Ramos (cell line): ENCODE results near the gene NMD3.
"Not testable (repeated sequence)": the region's sequence is repeated elsewhere in the genome, so short reads cannot be mapped to it uniquely, and the experiment has no call there.

ENCODE experiments used
- in situ Hi-C: fragments of 300-500 bp; cut with MboI; formaldehyde crosslinking; loops from one replicate; pipeline ENCODE4 v1.14.3; 2022; ENCODE audit warnings: low sequenced_read_pairs; ENCODE audit not compliant: unreplicated experiment

The NMD3 gene

DNA sequence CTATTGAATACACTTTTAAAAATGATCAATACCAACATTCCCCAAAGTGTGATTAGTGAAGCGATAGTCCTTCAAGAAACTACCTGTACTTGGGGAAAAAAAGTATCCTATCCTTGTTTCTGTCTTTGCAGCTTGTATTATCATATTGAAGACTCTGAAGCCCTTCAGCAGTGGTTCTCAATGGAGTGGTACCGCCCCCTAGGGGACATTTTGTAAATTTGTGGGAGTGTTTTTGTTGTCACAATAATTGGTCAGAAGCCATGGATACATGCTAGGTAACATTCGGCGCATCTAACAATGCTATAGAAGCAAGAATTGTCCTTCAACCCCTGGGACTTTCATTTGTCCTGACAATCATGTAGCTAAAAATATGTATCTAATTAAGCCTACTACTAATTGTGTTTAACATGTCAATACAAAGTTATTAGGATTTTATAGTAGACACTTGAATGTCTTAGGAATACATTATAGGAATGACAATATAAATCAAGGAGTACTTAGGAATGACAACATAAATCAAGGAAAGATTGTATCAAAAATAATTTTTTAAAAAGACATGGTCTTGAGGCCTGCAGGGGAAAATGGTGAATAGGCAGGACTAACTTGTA, 53.7 kb downstream of the NMD3 start:
- in situ Hi-C loops = loop anchor here (10.0 kb wide), 2 partner anchors 150 to 180 kb away; no protein-coding TSS in a partner anchor

DNA sequence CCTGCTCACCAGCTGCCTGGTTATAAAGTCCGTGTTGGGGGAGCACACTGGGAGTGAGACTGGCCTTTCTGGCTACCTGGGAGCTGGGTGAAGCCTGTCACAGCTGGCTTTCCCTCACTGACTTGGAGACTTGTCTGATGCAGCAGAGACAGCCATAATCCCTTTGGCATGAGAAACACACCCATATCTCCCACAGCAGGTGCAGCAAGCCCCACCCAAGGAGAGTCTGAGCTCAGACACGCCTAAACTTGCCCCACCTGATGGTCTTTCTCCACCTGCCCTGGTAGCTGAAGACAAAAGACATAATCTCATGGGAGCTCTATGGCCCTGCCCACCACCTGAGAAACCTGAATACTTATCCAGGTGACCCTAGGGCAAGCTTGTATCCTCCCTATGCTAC, 54.8 kb downstream of the NMD3 start:
- in situ Hi-C loops = loop anchor here (10.0 kb wide), 2 partner anchors 149 to 181 kb away; no protein-coding TSS in a partner anchor

DNA sequence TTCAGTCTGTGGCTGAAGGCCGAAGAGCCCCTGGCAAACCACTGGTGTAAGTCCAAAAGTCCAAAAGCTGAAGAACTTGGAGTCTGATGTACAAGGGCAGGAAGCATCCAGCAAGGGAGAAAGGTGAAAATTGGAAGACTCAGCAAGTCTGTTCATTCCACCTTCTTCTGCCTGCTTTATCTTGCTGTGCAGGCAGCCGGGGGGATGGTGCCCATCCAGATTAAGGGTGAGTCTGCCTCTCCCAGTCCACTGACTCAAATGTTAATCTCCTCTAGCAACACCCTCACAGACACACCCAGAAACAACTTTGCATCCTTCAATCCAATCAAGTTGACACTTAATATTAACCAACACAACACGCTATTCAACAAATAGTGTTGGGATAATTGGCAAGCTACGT, 61.3 kb downstream of the NMD3 start:
- in situ Hi-C loops = not testable (repeated sequence)

DNA sequence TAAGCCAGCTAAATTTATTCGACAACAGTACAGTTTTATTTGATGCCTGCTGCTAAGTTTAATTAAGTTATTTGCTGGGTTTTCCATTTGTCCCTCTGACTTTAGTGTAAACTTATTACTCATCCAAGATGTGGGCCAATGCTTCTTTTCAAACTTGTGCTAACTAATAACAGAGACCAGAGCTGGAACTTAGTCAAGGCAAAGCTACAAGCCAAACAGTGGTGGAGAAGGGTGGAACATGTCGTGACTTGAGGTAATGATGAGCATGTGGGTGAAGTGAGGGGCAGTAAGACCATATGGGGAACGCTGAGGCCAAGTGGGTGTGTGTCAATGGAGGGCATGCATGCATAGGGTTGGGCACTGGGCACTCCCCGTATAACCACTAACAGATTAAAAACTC, 63.9 kb downstream of the NMD3 start:
- in situ Hi-C loops = no loop called here

DNA sequence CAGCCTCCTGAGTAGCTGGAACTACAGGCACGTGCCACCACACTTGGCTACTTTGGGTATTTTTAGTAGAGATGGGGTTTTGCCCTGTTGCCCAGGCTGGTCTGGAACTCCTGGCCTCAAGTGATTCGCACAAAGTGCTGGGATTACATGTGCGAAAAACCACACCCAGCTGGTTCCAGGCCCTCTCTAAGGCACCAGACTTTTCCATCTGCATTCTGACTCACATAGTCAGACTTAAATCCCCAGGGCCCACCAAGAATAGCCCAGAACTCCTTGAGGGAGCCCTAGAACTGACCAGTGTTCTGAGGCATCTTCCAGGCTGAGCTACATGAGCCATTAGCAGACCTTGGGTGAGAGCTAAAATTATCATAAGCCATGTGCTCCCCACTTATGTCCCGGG, 68.1 kb downstream of the NMD3 start:
- in situ Hi-C loops = no loop called here

DNA sequence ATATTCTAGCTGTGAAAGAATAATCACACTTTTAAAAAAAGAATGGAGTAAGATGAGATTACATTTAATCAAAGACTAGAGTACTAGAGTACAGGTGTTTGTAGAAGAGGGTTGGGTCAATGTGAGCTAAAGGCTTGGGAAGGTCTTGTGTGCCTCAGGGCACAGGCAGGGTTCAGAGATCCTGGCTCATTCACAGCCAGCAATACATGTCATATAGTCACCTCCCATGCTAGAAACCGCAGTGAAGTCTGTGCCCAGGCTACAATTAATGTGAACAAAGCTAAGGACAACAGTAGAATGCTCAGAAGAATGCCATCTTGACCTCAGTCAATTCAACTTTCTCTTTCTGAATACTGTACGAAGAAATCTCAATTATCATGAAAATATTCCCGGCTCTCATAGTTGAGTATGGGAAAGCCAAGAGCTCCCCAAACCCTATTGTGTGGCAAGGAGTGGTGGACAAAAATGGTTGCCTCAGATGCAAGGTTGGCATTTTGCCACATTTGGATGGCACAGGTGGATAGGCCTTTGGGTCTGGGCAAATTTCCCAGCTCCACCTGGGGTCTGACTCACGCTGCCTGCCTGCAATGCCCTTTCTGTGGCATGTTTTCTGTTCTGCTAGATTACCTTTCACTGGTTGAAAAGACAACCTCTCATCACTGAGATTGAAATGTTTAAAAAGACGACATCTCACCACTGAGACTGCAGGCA, 70.2 kb downstream of the NMD3 start:
- in situ Hi-C loops = no loop called here

DNA sequence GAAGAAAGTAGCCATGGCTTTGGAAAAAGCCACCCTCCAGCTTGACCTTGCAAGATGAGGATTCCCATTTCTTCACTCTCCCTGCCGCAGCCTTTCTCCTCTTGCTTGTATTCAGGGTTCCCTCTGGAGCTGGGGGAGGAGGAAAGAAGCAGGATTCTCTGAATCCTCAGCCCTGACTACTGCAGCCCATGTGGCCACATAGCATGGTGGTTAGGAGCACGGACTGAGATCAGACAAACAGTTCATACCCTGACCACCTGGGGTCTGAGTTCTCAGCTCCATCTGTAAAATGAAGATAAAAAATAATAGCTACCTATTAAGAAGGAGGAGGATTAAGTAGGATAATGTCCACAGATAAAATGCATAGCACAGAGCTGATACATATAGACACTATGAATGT, 72.3 kb downstream of the NMD3 start:
- in situ Hi-C loops = no loop called here

DNA sequence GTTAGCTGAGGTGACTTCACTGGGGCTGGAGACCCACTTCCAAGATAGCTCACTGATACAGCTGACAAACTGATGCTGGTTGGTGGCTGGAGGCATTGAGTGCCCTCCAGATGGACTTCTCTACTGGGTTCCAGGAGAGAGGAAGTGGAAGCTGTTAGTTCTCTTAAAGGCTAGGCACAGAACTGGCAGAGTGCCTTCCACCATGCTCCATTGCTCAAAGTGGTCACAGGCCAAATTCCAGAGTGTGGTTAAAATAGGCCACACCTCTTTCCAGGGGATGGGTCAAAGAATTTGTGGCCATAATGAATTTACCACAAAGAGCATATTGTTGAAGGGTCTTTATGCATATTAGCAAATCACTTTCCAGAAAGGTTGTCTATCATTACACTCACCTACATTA, 74.2 kb downstream of the NMD3 start:
- in situ Hi-C loops = no loop called here

DNA sequence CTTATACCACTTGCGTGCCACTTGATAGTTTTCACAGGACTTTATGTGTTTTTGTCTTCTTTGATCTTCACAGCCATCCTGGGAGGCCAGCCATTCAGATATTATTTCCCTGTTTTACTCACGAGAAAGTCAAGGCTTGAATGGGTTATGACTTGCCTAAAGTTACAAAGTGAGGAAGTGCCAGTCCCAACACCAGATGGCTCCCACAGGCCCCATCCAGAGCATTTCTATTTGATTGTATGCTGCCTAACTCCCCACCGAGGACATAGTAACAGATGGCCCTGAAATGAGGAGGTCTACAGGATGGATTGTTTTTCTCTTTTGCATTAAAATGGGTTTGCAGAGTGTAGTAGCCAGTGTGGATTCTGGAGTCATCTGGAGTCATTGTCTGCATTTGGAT, 75.7 kb downstream of the NMD3 start:
- in situ Hi-C loops = no loop called here
